GM12878 (cell line): ENCODE measurements around the gene SHF.
A peak's percentile ranks its signal among the peaks of the same experiment; 100 is the strongest.

Source experiments
- ATF2 ChIP-seq: IDR thresholded peaks from 2 replicates; pipeline ENCODE4 v1.6.1; 2012; ENCODE audit warnings: low read length, inconsistent platforms
- BRCA1 ChIP-seq: IDR thresholded peaks from 2 replicates; pipeline ENCODE4 v1.6.1; 2011; ENCODE audit warnings: low read depth, low read length, improper control_type of control experiment
- CEBPB ChIP-seq, 2 experiments: fragments of 150-350 bp in 1 of 2; IDR thresholded peaks; 2 replicates each; pipeline ENCODE4 v1.6.1; 2012 to 2014; ENCODE audit warnings: low read depth in 2 of 2, low read length in 2 of 2, borderline replicate concordance in 1 of 2, inconsistent platforms in 1 of 2
- CHD4 ChIP-seq: fragments of 200-600 bp; sonication (generic); IDR thresholded peaks from 2 replicates; pipeline ENCODE4 v1.6.1; 2016; ENCODE audit warnings: mild to moderate bottlenecking
- CTCF ChIP-seq, 3 experiments: IDR thresholded peaks in 2 of 3; conservative IDR thresholded peaks in 1 of 3; 2 replicates each; pipeline ENCODE4 v1.5.1; 2011; ENCODE audit warnings: low read depth in 3 of 3, low read length in 3 of 3, mild to moderate bottlenecking in 3 of 3, control low read depth in 2 of 3, moderate library complexity in 2 of 3, inconsistent platforms in 1 of 3, mixed read lengths in 1 of 3; ENCODE audit not compliant: control insufficient read depth in 2 of 3, insufficient read depth in 1 of 3; ENCODE audit errors: extremely low read depth in 1 of 3
- EP300 ChIP-seq, 2 experiments: fragments of 150-350 bp in 1 of 2; IDR thresholded peaks; 2 replicates each; pipeline ENCODE4 v1.6.1; 2011 to 2012; ENCODE audit warnings: low read depth in 2 of 2, low read length in 2 of 2, borderline replicate concordance in 1 of 2, improper control_type of control experiment in 1 of 2, inconsistent platforms in 1 of 2; ENCODE audit not compliant: control insufficient read depth in 1 of 2
- MAX ChIP-seq: IDR thresholded peaks from 2 replicates; pipeline ENCODE4 v1.6.1; 2012; ENCODE audit warnings: low read depth, low read length, improper control_type of control experiment
- MTA3 ChIP-seq: IDR thresholded peaks from 2 replicates; pipeline ENCODE4 v1.6.1; 2012; ENCODE audit warnings: low read length, inconsistent platforms, borderline replicate concordance
- PAX5 ChIP-seq: IDR thresholded peaks from 2 replicates; pipeline ENCODE4 v1.6.1; 2011; ENCODE audit warnings: low read depth, low read length, borderline replicate concordance
- POLR2A ChIP-seq: IDR thresholded peaks from 2 replicates; pipeline ENCODE4 v1.6.1; 2011; ENCODE audit warnings: low read depth, mild to moderate bottlenecking, low read length
- RAD21 ChIP-seq: IDR thresholded peaks from 2 replicates; pipeline ENCODE4 v1.6.1; 2011; ENCODE audit warnings: mild to moderate bottlenecking, low read depth, low read length, moderate library complexity; ENCODE audit not compliant: insufficient read depth
- STAT3 ChIP-seq: IDR thresholded peaks from 2 replicates; pipeline ENCODE4 v1.6.1; 2011; ENCODE audit warnings: low read depth, low read length, improper control_type of control experiment
- YY1 ChIP-seq: IDR thresholded peaks from 2 replicates; pipeline ENCODE4 v1.6.1; 2011; ENCODE audit warnings: low read depth, mild to moderate bottlenecking, low read length

GRCh38 chr15:45126535-45127158, 61.1 kb downstream of the SHF start:
- TF ChIP-seq MAX (no peak), RAD21 (peak; percentile 45), BRCA1 (no peak), MTA3 (no peak), CTCF (IDR thresholded peaks at IDR 0.05 in 2 of 3, conservative IDR thresholded peaks at IDR 0.05 in 1 of 3; ENCODE audit: control insufficient read depth in 2 of 3, extremely low read depth in 1 of 3, insufficient read depth in 1 of 3, low read depth in 3 of 3, low read length in 3 of 3) (peak; percentile 64 to 72 (median 67)), EP300 (IDR thresholded peaks at IDR 0.05; ENCODE audit: borderline replicate concordance in 1 of 2, control insufficient read depth in 1 of 2, low read depth in 2 of 2, low read length in 2 of 2) (no peak), YY1 (no peak), POLR2A (no peak), ATF2 (no peak), PAX5 (no peak), CHD4 (no peak), CEBPB (IDR thresholded peaks at IDR 0.05; ENCODE audit: borderline replicate concordance in 1 of 2, low read depth in 2 of 2, low read length in 2 of 2) (no peak), STAT3 (no peak)
